Prostate gland (tissue), 2 donors: ENCODE data around the gene UQCR11.

Experiments
- CTCF ChIP-seq, 4 experiments: fragments of 200-600 bp in 2 of 4; fragments of 450-650 bp in 2 of 4; sonication (generic) in 2 of 4; IDR thresholded peaks; 1 replicate in 3 of 4; 2 replicates in 1 of 4; pipeline ENCODE4 v1.5.1; 2016 to 2019; ENCODE audit warnings: antibody characterized with exemption in 4 of 4, mild to moderate bottlenecking in 2 of 4, moderate library complexity in 2 of 4
- POLR2AphosphoS5 ChIP-seq: sonication (generic); formaldehyde crosslinking; IDR thresholded peaks from one replicate; pipeline ENCODE4 v1.6.1; 2017; ENCODE audit warnings: antibody characterized with exemption

GRCh38 chr19:1629256-1629808 is 24.1 kb upstream of the UQCR11 start:
- TF ChIP-seq POLR2AphosphoS5 (no peak), CTCF (IDR thresholded peaks at IDR 0.05) (no peak)
